HG03135 (cell line): ENCODE results near the gene UST.
A peak's percentile ranks its signal among the peaks of the same experiment; 100 is the strongest.
"Not testable (repeated sequence)": the region's sequence is repeated elsewhere in the genome, so short reads cannot be mapped to it uniquely, and the experiment has no call there.

Source experiments
- ATAC-seq: cut with Tn5 transposase; IDR thresholded peaks from one replicate; pipeline ENCODE4 v1.9.1; 2021; ENCODE audit warnings: mild to moderate bottlenecking, moderate library complexity; ENCODE audit not compliant: unreplicated experiment

Gene UST

DNA sequence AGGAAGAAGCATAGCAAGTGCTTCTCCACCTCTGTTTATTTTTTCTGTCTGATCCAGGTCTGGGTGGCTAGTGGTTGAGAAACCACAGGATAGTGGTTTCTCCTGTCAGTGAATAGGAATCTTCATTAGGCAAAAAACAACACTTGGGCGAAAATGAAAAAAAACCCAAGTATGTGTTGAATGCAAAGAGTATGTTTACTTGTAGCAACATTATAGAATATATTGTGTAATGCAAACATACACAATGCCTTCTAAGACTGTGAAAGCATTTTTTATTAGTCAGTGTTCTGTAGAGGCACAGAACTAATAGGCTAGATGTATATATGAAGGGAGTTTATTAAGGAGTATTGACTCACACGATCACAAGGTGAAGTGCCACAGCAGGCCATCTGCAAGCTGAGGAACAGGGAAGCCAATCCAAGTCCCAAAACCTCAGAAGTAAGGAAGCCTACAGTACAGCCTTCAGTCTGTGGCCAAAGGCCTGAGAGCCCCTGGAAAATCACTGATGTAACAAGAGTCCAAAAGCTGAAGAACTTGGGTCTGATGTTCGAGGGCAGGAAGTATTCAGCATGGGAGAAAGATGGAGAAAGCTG lies 111.1 kb downstream of the UST start:
- ATAC-seq, result no peak

DNA sequence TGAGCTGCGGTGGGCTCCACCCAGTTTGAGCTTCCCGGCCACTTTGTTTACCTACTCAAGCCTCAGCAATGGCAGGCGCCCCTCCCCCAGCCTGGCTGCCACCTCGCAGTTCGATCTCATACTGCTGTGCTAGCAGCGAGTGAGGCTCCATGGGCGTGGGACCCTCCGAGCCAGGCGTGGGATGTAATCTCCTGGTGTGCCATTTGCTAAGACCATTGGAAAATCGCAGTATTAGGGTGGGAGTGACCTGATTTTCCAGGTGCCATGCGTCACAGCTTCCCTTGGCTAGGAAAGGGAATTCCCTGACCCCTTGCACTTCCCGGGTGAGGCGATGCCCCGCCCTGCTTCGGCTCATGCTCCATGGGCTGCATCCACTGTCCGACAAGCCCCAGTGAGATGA lies 117.3 kb downstream of the UST start:
- ATAC-seq, result not testable (repeated sequence)

DNA sequence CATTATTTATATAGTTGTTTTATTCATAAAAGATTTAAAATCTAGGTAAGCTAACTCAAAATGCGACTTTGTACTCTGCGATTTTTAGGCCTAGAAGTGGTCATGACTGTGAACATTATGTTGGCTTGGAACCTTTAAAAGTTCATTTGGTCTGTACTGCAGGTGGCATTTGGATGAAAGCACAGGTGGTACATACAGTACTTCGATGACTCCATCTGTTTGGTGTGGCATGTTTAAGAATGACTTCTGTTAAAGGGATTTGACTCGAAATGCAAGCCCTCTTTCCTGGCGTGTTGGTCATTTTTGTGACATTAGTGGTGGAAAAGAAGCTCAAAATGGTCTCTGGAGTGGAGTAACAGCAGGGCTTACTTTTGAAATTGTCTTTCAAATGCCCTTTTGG lies 118.1 kb downstream of the UST start:
- no peak for ATAC-seq

DNA sequence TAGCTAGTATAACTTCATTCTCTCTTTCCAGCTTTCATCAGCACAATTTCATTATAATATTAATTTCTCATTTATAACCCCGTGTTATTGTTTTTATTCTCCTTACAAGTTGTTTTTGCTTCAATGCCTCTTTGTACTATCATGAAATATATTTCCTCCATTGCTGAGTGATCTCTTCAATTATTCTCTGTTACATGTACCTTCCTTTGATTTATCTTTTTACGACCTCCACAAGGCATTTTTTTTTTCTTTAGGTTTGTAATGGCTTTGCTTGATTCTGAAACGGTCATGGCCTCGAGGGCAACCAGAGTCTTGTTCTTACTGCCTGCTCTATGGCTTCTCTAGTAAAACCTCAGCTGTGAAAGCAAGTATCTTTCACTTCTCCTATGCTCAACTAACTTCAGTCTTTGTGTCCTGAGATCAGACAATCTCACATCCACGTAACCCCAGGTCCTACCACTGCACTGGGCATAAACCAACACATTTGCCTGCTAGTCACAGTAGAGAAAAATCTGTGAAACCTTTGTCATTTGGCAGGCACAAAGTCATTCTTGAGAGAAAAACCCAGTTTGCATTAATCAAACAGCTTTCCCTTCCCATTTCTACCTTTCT lies 119.9 kb downstream of the UST start:
- peak; percentile 97 for ATAC-seq

DNA sequence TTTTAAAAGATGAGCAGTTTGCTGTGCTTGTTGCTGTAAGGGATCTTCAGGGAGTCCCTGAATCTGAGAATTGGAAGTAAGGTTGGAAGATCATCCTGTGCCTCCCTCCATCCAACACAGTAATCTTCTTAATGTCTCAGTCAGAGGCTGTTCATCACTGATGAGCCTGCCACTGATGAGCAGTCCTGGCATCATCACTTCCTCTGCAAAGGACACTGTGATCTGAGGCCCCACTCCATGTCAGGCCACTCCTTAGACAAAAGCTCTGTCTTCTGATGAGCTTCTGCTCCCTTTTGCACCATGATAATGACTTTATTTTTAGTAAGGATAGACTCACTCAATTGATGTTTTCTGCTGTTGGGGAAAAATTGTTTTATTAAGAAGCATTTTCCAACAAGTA lies 121.0 kb downstream of the UST start:
- no peak for ATAC-seq

DNA sequence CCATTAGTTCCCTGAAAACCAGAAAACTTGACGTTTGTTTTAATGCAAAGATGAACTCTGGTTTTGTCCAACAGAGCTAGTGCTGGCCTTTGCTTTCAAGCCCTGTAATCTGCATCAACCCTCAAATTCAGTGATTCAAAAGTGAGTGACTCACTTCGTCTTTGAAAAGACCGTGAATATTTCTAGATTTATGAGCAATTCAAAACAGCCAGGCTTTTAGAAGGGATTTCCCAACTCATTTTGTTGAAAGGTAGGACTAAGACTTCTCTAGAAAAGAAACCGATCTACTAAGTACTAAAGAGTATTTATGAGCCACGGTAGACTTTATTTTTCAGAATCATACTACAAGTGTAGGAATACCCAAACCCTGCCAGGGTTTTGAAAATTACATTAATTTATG lies 121.5 kb downstream of the UST start:
- ATAC-seq, result no peak

DNA sequence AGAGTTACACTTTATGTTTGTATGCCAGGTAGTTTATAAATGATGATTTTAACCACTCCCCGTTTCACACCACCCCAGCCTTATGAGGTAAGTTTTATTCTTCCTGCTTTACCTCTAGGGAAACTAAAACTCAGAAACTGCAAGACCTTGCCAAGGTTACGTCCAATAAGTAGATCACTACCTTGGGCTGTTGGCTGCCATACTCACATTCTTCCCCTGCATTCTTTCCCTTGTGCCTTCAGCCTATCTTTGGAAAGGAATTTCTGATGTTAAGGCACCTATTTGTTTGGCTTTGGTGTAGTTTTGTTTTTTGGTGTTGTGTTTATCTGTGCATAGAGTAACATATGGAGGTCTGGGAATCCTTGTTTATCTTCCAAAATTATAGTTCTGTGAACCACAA lies 122.1 kb downstream of the UST start:
- ATAC-seq, result no peak

DNA sequence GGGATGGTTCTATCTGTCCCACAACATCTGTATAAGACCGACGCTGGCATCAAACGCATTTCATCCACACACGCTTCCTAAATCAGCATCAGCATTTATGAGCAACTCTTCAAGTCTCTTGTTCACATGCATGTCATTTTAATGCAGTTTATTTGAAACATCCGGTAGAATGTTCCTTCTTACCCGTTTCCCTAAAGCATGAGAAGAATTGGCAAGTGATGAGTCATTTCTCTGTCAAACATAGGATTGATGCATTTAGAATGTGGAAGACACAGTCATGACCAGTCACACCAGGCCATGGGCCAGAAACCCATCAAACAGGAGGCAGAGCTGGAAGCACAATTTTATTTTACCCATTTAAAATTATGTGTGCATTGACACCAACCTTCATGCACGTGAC lies 122.8 kb downstream of the UST start:
- ATAC-seq, result no peak

DNA sequence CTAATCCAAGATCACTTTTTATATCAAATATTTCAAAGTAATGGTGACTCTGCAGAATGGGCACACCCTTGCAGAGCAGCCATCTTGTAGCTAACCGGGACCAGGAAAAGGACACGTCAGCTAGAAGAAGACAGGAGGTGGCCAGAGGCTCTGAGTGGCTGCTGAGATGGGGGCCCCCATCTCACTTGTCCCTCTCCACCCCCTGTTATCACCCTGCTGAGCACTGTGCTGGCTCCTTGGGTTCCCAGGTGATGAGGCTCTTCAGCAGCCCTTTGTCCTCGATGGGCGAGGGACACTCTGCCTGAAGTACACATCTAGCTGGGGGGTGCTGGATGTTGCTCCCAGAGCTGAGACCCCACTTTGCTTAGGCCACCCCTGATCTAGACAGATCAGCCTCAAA lies 126.3 kb downstream of the UST start:
- ATAC-seq, result no peak

DNA sequence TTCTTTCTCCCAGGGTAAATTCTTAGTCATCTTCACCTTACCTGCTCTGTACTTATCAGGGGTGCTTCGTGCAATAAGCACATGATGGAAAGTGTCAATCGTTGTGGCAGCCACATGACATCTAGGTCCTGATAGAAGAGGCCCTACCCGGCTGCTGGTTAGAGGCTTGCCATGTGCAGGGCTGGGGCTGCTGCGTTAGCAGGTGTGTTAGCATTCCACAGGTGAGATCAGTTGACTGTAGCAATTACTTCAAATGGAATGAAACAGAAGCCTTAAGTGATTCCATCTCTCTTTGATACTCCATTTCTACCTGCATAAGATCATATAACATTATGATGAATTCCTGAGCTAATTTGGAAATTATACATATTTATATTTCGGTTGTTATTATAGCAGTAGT lies 127.0 kb downstream of the UST start:
- no peak for ATAC-seq

DNA sequence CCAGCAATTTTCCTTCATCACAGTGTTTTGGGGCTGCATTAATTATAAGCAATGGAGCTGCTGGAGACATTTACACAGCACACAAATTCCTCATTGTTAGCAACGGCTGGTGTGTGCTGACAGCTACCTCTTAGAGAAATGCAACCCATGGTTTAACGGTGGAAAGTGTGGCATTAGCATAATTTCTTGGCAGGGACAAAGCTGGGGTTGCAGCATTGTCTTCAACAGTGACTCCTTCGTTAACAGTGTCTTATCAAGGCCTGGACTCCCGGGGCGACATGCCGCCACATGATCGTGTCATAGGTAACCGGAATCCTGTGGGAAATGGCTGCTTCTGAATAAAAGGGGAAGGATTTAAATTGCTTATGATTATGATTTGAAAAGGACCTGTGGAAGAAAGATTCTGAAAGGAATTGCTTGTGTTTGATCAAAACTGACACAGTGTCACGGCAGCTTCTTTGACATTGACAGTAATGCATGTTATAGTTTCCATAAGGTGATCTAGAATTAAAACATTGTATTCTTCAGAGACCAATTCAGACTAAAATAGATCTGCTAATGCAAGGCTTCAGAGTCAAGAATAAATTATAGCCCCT lies 128.0 kb downstream of the UST start:
- ATAC-seq, result no peak

DNA sequence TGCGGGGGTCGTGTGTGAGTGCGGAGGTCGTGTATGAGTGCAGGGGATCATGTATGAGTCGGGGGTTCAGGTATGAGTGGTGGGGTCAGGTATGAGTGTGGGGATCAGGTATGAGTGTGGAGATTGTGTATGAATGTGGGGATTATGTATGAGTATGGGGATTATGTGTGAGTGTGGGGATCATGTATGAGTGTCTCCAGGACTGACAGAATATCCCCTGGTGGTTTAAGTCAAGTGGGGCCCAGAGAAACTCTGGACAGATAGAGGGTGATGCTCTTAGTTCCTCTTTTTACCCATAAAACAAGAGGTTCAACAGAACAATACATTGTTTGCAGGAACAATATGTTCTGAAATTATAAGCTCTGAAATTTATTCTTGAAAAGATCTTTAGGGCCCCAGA lies 131.9 kb downstream of the UST start:
- no peak for ATAC-seq

DNA sequence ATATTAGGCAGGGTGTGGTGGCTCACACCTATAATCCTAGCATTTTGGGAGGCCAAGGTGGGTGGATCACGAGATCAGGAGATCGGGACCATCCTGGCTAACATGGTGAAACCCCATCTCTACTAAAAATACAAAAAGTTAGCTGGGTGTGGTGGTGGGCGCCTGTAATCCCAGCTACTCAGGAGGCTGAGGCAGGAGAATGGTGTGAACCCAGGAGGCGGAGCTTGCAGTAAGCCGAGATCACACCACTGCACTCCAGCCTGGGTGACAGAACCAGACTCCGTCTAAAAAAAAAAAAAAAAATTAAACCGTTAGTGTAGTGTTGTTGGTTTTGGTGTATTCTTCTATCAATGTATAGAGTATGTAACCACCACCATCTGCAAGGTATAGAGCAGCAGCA lies 133.9 kb downstream of the UST start:
- not testable (repeated sequence) for ATAC-seq

DNA sequence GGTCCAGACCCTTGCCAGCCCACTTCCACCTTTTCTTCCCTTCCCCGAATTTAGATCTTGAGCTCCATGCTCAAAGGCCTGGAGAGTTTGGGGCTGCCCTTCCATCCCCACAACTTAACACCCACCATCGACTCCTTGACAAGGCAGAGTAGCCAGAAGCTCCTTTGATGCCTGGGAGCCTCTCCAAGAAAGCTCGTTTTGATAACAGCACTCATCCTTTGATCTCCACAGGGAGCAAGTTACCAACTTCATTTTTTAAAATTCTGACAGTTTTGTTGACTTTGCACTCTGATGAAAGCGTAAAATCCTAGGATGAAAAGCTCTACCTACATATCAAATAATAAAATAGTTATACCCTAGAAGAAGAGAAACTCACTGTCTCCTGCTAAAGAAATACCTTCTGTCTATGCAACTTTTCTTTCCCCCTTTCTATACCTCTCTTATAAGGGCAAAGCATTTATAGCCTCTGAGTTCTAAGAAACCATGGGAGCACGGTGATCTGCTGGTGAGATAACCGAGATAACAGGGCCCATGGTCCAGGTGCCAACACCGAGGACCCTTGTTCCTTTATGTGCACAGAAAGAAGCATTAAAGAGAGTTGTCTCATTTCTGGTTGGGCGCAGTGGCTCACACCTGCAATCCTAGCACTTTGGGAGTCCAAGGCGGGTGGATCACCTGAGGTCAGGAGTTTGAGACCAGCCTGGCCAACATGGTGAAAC lies 134.9 kb downstream of the UST start:
- ATAC-seq, result no peak

DNA sequence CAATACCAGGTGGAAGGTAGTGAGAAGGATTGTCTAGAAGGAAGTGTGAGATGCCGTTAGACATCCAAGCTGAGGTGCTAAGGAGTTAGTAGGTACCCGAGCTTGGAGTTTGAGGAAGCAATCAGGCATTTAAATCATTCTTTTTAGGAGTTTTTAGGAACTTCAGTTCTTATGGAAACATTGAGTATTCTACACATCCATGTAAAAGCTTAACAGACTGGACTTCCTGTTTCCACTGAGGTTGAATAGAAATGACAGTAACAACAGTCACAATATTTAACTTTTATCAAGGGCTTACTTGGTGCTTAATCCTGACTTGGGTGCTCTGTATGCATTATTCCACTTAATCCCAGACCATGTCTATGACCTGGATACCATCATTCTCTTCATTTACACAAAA lies 136.4 kb downstream of the UST start:
- ATAC-seq, result no peak

DNA sequence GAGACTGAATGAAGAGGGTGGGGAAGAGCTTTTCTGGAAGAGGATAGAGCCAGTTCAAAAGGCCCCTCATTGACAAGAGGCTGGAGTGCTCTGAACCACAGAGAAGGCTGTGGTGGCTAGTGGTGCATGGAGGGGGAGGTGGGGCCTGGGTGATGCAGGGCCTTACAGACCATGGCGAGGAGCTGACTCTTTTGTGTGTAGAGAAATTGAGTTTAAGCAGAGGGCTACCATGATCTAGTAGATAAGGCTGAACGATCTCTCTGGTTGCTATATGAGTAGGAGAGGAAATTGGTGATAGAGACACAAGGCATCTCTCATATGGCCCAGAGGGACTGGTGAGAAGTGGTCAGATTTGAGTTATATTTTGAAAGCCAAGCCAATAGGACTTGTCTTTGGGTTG lies 137.6 kb downstream of the UST start:
- ATAC-seq, result no peak

DNA sequence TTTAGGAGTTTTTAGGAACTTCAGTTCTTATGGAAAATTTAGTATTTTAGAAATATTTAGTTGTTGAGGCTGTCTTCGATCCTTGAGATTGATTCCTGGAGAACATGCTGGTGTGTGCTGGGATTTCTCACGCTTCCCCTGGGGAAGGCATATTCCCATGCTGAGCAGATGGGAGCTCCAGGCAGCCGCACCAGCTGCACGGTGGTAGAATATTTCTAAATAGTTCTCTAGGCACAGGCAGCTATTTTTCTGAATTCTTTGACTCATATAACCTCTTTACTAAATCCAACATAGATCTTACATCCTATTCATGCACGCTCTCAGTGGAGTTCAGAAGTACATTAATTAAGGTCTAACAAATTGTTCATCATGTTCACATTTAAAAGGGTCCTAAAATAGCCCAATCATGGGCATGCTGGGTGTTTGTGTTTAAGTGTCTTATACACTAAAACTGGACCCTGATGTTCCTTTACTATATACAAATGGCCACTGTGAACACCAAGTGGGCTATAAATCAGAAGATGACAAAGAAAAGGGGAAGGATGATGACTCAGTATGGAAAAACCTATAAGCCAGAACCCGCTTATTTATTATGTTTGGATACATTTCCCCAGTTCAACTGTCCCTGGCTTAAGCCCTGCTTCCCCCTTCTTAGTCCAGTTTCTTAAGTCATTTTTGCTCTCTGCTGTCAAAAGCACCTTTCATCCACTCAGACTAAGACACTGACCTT lies 138.5 kb downstream of the UST start:
- ATAC-seq, result no peak

DNA sequence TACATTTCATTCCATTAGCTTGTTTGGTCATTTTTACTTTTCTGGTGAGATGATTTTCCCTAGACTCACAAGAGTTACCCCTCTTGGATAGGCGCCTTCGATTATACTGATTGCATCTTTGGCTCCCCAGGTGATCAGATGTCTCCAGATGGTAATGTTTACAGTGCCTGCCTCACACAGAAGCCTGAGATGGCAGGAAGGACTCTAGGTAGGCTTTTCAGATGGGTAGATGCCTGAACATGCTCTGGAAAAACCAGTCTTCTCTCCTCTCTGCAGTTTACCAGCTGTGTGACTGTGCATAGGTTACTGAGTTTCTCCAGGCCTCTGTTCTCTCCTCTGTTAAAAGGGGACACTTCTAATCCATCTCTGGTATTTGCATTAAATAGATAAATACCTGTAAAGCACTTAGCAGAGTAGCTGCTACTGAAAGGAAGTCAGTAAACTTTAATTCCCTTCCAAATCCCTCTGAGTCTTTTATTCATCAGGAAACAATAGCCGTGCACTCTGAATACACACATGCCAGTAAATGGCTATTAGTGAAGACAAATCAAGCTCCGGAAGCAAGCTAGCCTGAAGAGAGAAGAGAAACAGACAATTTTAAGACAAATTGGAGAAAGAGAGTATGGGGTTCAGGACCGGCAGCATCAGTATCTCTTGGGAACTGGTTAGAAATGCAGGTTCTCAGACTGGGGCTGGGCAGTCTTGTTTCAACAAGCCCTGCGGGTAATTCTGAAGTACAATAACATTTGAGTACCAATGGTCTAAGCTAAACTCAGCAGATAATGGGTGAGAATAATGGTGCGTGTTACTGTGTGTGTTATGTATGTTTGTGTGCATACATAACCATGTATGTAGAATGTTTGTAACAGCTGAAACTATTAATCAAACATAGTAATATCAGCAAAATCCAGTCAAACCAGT lies 139.4 kb downstream of the UST start:
- ATAC-seq, result no peak

DNA sequence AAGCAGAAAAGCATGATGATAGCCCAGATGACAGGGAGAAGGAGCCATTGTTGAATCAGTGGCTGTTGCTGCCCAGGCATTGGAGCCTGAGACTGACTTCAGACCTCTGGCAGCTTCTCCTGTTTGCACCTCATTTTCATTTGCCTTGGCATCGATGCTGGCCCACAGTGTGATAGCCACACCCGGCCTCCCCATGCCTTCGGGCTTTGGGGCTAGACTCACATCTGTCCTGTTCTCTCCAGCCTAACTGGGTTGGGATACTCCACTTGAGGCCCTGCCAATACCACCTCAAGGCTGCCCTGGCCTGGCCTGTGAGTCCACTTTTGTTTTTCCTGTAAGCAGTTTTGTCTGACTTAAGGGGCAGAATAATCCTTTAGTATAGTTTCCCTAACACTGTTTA lies 140.4 kb downstream of the UST start:
- ATAC-seq, result no peak

DNA sequence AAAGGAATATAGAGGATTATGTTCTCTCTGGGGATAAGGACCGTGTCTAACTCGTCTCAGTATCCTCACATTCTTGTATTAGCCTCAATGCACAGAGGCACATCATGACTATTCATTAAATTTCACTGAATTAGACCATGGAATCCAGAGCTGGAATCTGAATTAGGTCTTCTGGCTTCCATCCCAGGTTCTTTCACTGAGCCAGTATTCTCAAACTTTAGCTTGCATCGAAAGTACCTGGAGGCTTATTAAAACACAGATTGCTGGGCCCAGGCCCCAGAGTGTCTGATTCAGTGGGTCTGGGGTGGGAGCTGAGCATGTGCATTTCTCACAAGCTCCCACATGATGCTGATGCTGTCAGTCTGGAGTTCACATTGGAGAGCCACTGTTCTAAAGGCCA lies 142.0 kb downstream of the UST start:
- no peak for ATAC-seq
